Endothelial cell of umbilical vein (primary cell): Measurements from ENCODE around the gene NODAL. TPM values are rescaled to one million over a fixed set of nuclear protein-coding genes. Genes with fewer than 3 reads are reported as not detected.

Source experiments
- BruUV-seq: library from RNA; stranded (reverse); fragments of 400-500 nt; replicated peaks from 2 replicates; lab custom pipeline; 2021; lab: Mats Ljungman, UMichigan
- CTCF ChIA-PET: fragments of 300-600, 350-600 bp; sonication (Branson Sonifier 250); formaldehyde crosslinking; loops from one replicate; lab custom pipeline; 2021; ENCODE audit warnings: antibody characterized with exemption, inconsistent platforms; lab: Charles Lee
- POLR2A ChIA-PET: fragments of 300-600, 350-600 bp; sonication (Branson Sonifier 250); formaldehyde crosslinking; loops from one replicate; lab custom pipeline; 2021; ENCODE audit warnings: antibody characterized with exemption, inconsistent platforms; lab: Charles Lee
- DNase-seq: peaks from one replicate; pipeline ENCODE4 v3.0.0-alpha.2; 2011; ENCODE audit warnings: low read depth, low spot score
- FAIRE-seq: peaks from 2 replicates; lab custom pipeline; 2011; peaks lifted over from hg19 to GRCh38; lab: Jason Lieb, UNC
- H2AFZ ChIP-seq: 2 replicates; pipeline ENCODE4 v1.6.0; 2012; ENCODE audit warnings: low read depth, low read length, control low read depth, inconsistent platforms
- H3K27ac ChIP-seq: 2 replicates; pipeline ENCODE4 v1.5.1; 2011; ENCODE audit warnings: low read depth, mild to moderate bottlenecking, control low read depth, low read length, moderate library complexity; ENCODE audit not compliant: insufficient read depth
- H3K27me3 ChIP-seq, 2 experiments: 2 replicates each; pipeline versions ENCODE4 v1.6.0 to v1.6.1; 2011; ENCODE audit warnings: low read length in 2 of 2, mixed read lengths in 1 of 2; ENCODE audit not compliant: control insufficient read depth in 2 of 2, insufficient read depth in 2 of 2
- H3K36me3 ChIP-seq, 2 experiments: 2 replicates in 1 of 2; 3 replicates in 1 of 2; pipeline ENCODE4 v1.5.1; 2011; ENCODE audit warnings: low read length in 2 of 2, mild to moderate bottlenecking in 1 of 2, moderate library complexity in 1 of 2; ENCODE audit not compliant: control insufficient read depth in 2 of 2, insufficient read depth in 2 of 2; ENCODE audit errors: extremely low read depth in 1 of 2
- H3K4me1 ChIP-seq: 3 replicates; pipeline ENCODE4 v1.5.1; 2011; ENCODE audit warnings: mild to moderate bottlenecking, low read length; ENCODE audit not compliant: control insufficient read depth, insufficient read depth; ENCODE audit errors: extremely low read depth
- H3K4me2 ChIP-seq: 2 replicates; pipeline ENCODE4 v1.6.1; 2011; ENCODE audit warnings: low read length, control low read depth, mixed read lengths; ENCODE audit not compliant: insufficient read depth
- H3K4me3 ChIP-seq, 3 experiments: fragments of 200-600 bp in 1 of 3; sonication (generic), shearing (Covaris generic) in 1 of 3; replicated peaks in 1 of 3; 2 replicates each; pipeline ENCODE4 v1.5.1; 2011 to 2016; ENCODE audit warnings: control low read depth in 3 of 3, low read length in 3 of 3, mild to moderate bottlenecking in 2 of 3, inconsistent platforms in 1 of 3, low read depth in 1 of 3, moderate library complexity in 1 of 3; ENCODE audit not compliant: insufficient read depth in 1 of 3
- H3K79me2 ChIP-seq: 2 replicates; pipeline ENCODE4 v1.6.0; 2012; ENCODE audit warnings: low read length, inconsistent platforms; ENCODE audit not compliant: control insufficient read depth, insufficient read depth
- H3K9ac ChIP-seq: replicated peaks from 2 replicates; pipeline ENCODE3; 2011; ENCODE audit warnings: low read length, control low read depth; ENCODE audit not compliant: insufficient read depth; ENCODE audit errors: extremely low read depth
- H3K9me1 ChIP-seq: replicated peaks from 3 replicates; pipeline ENCODE4 v1.6.0; 2011; ENCODE audit warnings: mild to moderate bottlenecking, low read length; ENCODE audit not compliant: control insufficient read depth, insufficient read depth; ENCODE audit errors: extremely low read depth
- H3K9me3 ChIP-seq: replicated peaks from 2 replicates; pipeline ENCODE4 v1.5.1; 2012; ENCODE audit warnings: low read length, inconsistent platforms; ENCODE audit not compliant: control insufficient read depth, insufficient read depth
- H4K20me1 ChIP-seq: replicated peaks from 2 replicates; pipeline ENCODE3; 2011; ENCODE audit warnings: mild to moderate bottlenecking, low read length; ENCODE audit not compliant: control insufficient read depth, insufficient read depth; ENCODE audit errors: extremely low read depth
- CTCF ChIP-seq, 2 donors: IDR thresholded peaks; 1 replicate in 1 of 2; 2 replicates in 1 of 2; pipeline ENCODE4 v1.5.1; 2011; ENCODE audit warnings: low read length in 2 of 2, mild to moderate bottlenecking in 2 of 2, moderate library complexity in 2 of 2, control low read depth in 1 of 2, inconsistent platforms in 1 of 2, low read depth in 1 of 2; ENCODE audit not compliant: insufficient read depth in 1 of 2; ENCODE audit errors: extremely low read depth in 1 of 2
- EZH2 ChIP-seq: IDR thresholded peaks from 2 replicates; pipeline ENCODE4 v1.6.1; 2012; ENCODE audit warnings: borderline replicate concordance, low read depth, mild to moderate bottlenecking, moderate library complexity, low read length, inconsistent platforms; ENCODE audit not compliant: severe bottlenecking
- FOS ChIP-seq: IDR thresholded peaks from 2 replicates; pipeline ENCODE4 v1.6.1; 2011; ENCODE audit warnings: mild to moderate bottlenecking, low read length, moderate library complexity, borderline replicate concordance; ENCODE audit not compliant: insufficient read depth
- GATA2 ChIP-seq: IDR thresholded peaks from 2 replicates; pipeline ENCODE4 v1.7.0; 2011; ENCODE audit warnings: low read depth, mild to moderate bottlenecking, moderate library complexity, mixed read lengths, low read length; ENCODE audit not compliant: insufficient read length, insufficient read depth
- JUN ChIP-seq: IDR thresholded peaks from 2 replicates; pipeline ENCODE4 v1.6.1; 2011; ENCODE audit warnings: borderline replicate concordance, low read depth; ENCODE audit not compliant: insufficient read length, insufficient read depth
- MAX ChIP-seq: IDR thresholded peaks from 2 replicates; pipeline ENCODE4 v1.6.1; 2011; ENCODE audit not compliant: insufficient read depth, insufficient read length
- MYC ChIP-seq: IDR thresholded peaks from one replicate; pipeline ENCODE4 v1.6.1; 2011; ENCODE audit warnings: mild to moderate bottlenecking, low read depth, low read length
- POLR2A ChIP-seq: IDR thresholded peaks from 2 replicates; pipeline ENCODE4 v1.6.1; 2012; ENCODE audit warnings: low read depth, mild to moderate bottlenecking, control low read depth, low read length
- POLR2AphosphoS5 ChIP-seq: IDR thresholded peaks from 2 replicates; pipeline ENCODE4 v1.6.1; 2012; ENCODE audit warnings: low read depth, mild to moderate bottlenecking, control low read depth, low read length, moderate library complexity; ENCODE audit not compliant: insufficient read depth
- dilution Hi-C: fragments of 300-500 bp; cut with MboI; formaldehyde crosslinking; loops from one replicate; pipeline ENCODE4 v1.15.0; 2019; ENCODE audit warnings: low sequenced_read_pairs; ENCODE audit not compliant: extremely low pct_ligation_motif_present
- intact Hi-C: fragments of 100-400 bp; cut with micrococcal nuclease; formaldehyde crosslinking; loops from one replicate; pipeline ENCODE4 v1.10.0; 2022
- polyA plus RNA-seq, 4 experiments: library from polyadenylated mRNA; depleted of rRNA in 3 of 4; stranded (reverse) in 3 of 4; unstranded in 1 of 4; fragments of >200 nt; gene quantifications; 2 replicates each; pipeline versions ENCODE4 v1.2.1 to v1.2.3, GENCODE V29; 2011 to 2012; ENCODE audit warnings: missing spikeins in 1 of 4
- total RNA-seq: library from RNA; stranded (reverse); gene quantifications from 2 replicates; pipeline ENCODE4 v1.2.3, GENCODE V29; 2021

The NODAL gene
- total and polyA plus RNA-seq, 2 donors (not counting 3 experiments of a cell fraction or from before 2014, with no cell fraction given) = not detected

- no peak overlapping the region for H3K9ac ChIP-seq
- no peaks in the 10 kb centered on the region for H3K9me3 ChIP-seq
- no TSS peak for BruUV-seq
- no peaks in the 10 kb centered on the region for H3K9me1 ChIP-seq
- no peaks in the 10 kb centered on the region for H3K4me1 ChIP-seq
- no peak overlapping the region for H3K4me3 ChIP-seq
- H3K27ac ChIP-seq = no peak overlapping the region
- intact Hi-C loops = no loop called here
- DNase-seq (no peak), FAIRE-seq (no peak)
- no peaks in the 10 kb centered on the region for H4K20me1 ChIP-seq
- H3K36me3 ChIP-seq = no peaks in the 10 kb centered on the region
- dilution Hi-C loops = no loop called here
- CTCF ChIA-PET = interaction anchor here (1.4 kb wide), 1 partner anchor 10 kb away, joined by 3 read pairs; no protein-coding TSS in a partner anchor
- H3K79me2 ChIP-seq = no peaks in the 10 kb centered on the region
- POLR2A ChIA-PET = no interaction called here
- H2AFZ ChIP-seq = no peak overlapping the region
- H3K4me2 ChIP-seq = no peak overlapping the region
- TF ChIP-seq POLR2A (no peak), MYC (no peak), FOS (no peak), MAX (no peak), CTCF (IDR thresholded peaks at IDR 0.05; ENCODE audit: extremely low read depth in 1 of 2, insufficient read depth in 1 of 2, low read depth in 1 of 2, low read length in 2 of 2) (no peak), POLR2AphosphoS5 (no peak), EZH2 (no peak), GATA2 (no peak), JUN (no peak)
- H3K27me3 ChIP-seq = peaks cover 13 to 19% of the 10 kb centered on the region in 2 experiments
Measured at GRCh38 chr10:70391654-70392053, 49.8 kb downstream of the NODAL start.

Other genes starting within 250 kb of the NODAL start
- 115 and 140 TPM in 2 replicates for gene PPA1, start 208.3 kb downstream of the NODAL start, total RNA-seq
- 48.5 and 63.5 TPM in 2 replicates for gene PPA1, start 208.3 kb downstream of the NODAL start, polyA plus RNA-seq
- not detected in 2 replicates for gene NPFFR1, start 157.7 kb downstream of the NODAL start, total RNA-seq
- gene NPFFR1, start 157.7 kb downstream of the NODAL start, polyA plus RNA-seq = not detected in 2 replicates
- gene LRRC20, start 59.1 kb downstream of the NODAL start, total RNA-seq = 9.6 and 14.7 TPM in 2 replicates
- gene LRRC20, start 59.1 kb downstream of the NODAL start, polyA plus RNA-seq = 19.8 and 24.4 TPM in 2 replicates
- gene EIF4EBP2, start 37.5 kb downstream of the NODAL start, total RNA-seq = 46.6 and 47.0 TPM in 2 replicates
- gene EIF4EBP2, start 37.5 kb downstream of the NODAL start, polyA plus RNA-seq = 13.9 and 18.2 TPM in 2 replicates
- 62.1 and 73.3 TPM in 2 replicates for gene PALD1, start 37.1 kb upstream of the NODAL start, total RNA-seq
- 16.6 and 20.7 TPM in 2 replicates for gene PALD1, start 37.1 kb upstream of the NODAL start, polyA plus RNA-seq
- not detected in 2 replicates for gene PRF1, start 161.1 kb upstream of the NODAL start, total RNA-seq
- not detected in 2 replicates for gene PRF1, start 161.1 kb upstream of the NODAL start, polyA plus RNA-seq
- gene ADAMTS14, start 230.8 kb upstream of the NODAL start, total RNA-seq = not detected in 2 replicates
- gene ADAMTS14, start 230.8 kb upstream of the NODAL start, polyA plus RNA-seq = not detected in 2 replicates